Stomach (tissue), 9 donors: ENCODE data around the gene MCUB. TPM values are rescaled to one million over a fixed set of nuclear protein-coding genes. Genes with fewer than 3 reads are reported as not detected.

Experiments
- DNase-seq, 2 donors: peaks; one replicate each; pipeline versions ENCODE4 v3.0.0 to v3.0.0-alpha.2; 2013 to 2019
- H3K27ac ChIP-seq, 5 donors: fragments of 200-600 bp in 4 of 5; sonication (generic) in 4 of 5; one replicate each; pipeline ENCODE4 v1.5.1; 2013 to 2019; ENCODE audit warnings: mild to moderate bottlenecking in 1 of 5, moderate library complexity in 1 of 5
- H3K27me3 ChIP-seq, 3 donors: fragments of 200-600 bp; sonication (generic); one replicate each; pipeline ENCODE4 v1.5.1; 2017 to 2019; ENCODE audit warnings: mixed run types in 1 of 3
- H3K36me3 ChIP-seq, 4 donors: fragments of 200-600 bp; sonication (generic); 1 replicate in 3 of 4; 2 replicates in 1 of 4; pipeline ENCODE4 v1.5.1; 2016 to 2019
- H3K4me1 ChIP-seq, 4 donors: fragments of 200-600 bp; sonication (generic); one replicate each; pipeline ENCODE4 v1.5.1; 2016 to 2019
- H3K4me3 ChIP-seq, 4 donors: fragments of 200-600 bp; sonication (generic) in 3 of 4; one replicate each; pipeline ENCODE4 v1.5.1; 2016 to 2019; ENCODE audit warnings: mild to moderate bottlenecking in 1 of 4
- H3K9me3 ChIP-seq, 4 donors: fragments of 200-600 bp; sonication (generic); one replicate each; pipeline ENCODE4 v1.5.1; 2016 to 2019
- CTCF ChIP-seq, 7 experiments: fragments of 450-650 bp in 4 of 7; fragments of 200-600 bp in 3 of 7; sonication (generic) in 3 of 7; IDR thresholded peaks; one replicate each; pipeline ENCODE4 v1.5.1; 2016 to 2019; ENCODE audit warnings: antibody characterized with exemption in 7 of 7, control low read depth in 2 of 7, mild to moderate bottlenecking in 1 of 7
- EP300 ChIP-seq: sonication (generic); formaldehyde crosslinking; IDR thresholded peaks from one replicate; pipeline ENCODE4 v1.6.1; 2017; ENCODE audit warnings: antibody characterized with exemption
- POLR2A ChIP-seq, 4 donors: fragments of 450-650 bp; IDR thresholded peaks; one replicate each; pipeline ENCODE4 v1.6.1; 2016; ENCODE audit warnings: antibody characterized with exemption in 4 of 4, control low read depth in 2 of 4, mild to moderate bottlenecking in 1 of 4, moderate library complexity in 1 of 4
- POLR2AphosphoS5 ChIP-seq, 3 donors: sonication (generic); formaldehyde crosslinking; IDR thresholded peaks; one replicate each; pipeline ENCODE4 v1.6.1; 2016; ENCODE audit warnings: antibody characterized with exemption in 3 of 3
- WGBS, 5 donors: extraction: QIAGEN DNeasy Blood & Tissue Kit in 3 of 5; methylation state at CpG; one replicate each; pipeline versions ENCODE4 v1.1.5 to v1.1.7; 2013 to 2018; 5-methylcytosine and 5-hydroxymethylcytosine counted together
- intact Hi-C: fragments of 100-400 bp; cut with DNase I; formaldehyde crosslinking; loops from one replicate; pipeline ENCODE4 v1.15.1; 2023; ENCODE audit warnings: low total_unique reads
- polyA plus RNA-seq, 3 donors: library from polyadenylated mRNA; stranded (reverse); fragments of 200-250 nt; gene quantifications; one replicate each; pipeline ENCODE4 v1.2.3, GENCODE V29; 2013
- total RNA-seq, 5 donors: library from RNA; depleted of rRNA; stranded (reverse); fragments of >200 nt; gene quantifications; one replicate each; pipeline versions ENCODE4 v1.1.0 to v1.2.3, GENCODE V29; 2014 to 2016
- donor health status: healthy with polysubstance abuse.
- donor health status: Bipolar disorder and iron deficiency.
- donor health status: healthy.

The MCUB gene
- total and polyA plus RNA-seq, 8 donors, result 0.89 to 37.4 (median 8.4) TPM

DNA sequence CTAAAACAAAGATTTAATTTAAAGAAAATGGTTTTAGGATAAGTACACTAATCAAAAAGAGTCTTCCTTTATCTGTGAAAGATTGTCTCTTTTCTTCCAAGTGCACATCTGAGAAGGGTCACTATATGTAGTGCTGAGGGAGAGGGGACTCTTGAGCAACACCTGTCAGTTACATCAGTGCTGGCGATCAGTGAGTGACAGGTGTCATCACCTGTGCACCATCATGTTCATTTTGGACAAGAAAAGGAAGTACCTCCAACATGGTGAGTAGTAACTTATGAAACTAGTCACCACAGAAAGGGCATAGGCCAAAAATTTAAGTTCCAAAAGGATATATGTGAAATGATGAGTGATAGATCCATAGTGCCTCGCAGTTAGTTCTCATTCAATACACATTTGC, 55.7 kb downstream of the MCUB start:
- Histone ChIP-seq H3K27ac (no peak overlapping the region), H3K9me3 (no peaks in the 10 kb centered on the region), H3K27me3 (no peaks in the 10 kb centered on the region), H3K4me1 (no peaks in the 10 kb centered on the region), H3K36me3 (no peaks in the 10 kb centered on the region), H3K4me3 (no peak overlapping the region)
- 89 to 99% (median 93%) methylated on average over 2 of the region's 2 CpGs for WGBS, 5 donors
- TF ChIP-seq EP300, result no peak
- TF ChIP-seq POLR2AphosphoS5 (IDR thresholded peaks at IDR 0.05), result no peak
- DNase-seq, result no peak
- intact Hi-C loops, result no loop called here

- 80 to 88% (median 82%) methylated on average over 1 of the region's 1 CpG for WGBS, 5 donors
- intact Hi-C loops, result no loop called here
- no peak overlapping the region for H3K27ac ChIP-seq
- no peak for TF ChIP-seq POLR2A (IDR thresholded peaks at IDR 0.05)
- no peak for TF ChIP-seq POLR2AphosphoS5 (IDR thresholded peaks at IDR 0.05)
- TF ChIP-seq EP300, result no peak
- TF ChIP-seq CTCF (IDR thresholded peaks at IDR 0.05), result no peak
- H3K27me3 ChIP-seq, result no peaks in the 10 kb centered on the region
- DNase-seq, result no peak
- no peak overlapping the region for H3K4me3 ChIP-seq
- no peaks in the 10 kb centered on the region for H3K9me3 ChIP-seq
- no peaks in the 10 kb centered on the region for H3K36me3 ChIP-seq
- H3K4me1 ChIP-seq, result no peaks in the 10 kb centered on the region
These were observed 56.2 kb downstream of the MCUB start for GRCh38 chr4:109616243-109616642.

- intact Hi-C loops, result no loop called here
These were observed 62.6 kb downstream of the MCUB start for GRCh38 chr4:109622626-109623025.

DNA sequence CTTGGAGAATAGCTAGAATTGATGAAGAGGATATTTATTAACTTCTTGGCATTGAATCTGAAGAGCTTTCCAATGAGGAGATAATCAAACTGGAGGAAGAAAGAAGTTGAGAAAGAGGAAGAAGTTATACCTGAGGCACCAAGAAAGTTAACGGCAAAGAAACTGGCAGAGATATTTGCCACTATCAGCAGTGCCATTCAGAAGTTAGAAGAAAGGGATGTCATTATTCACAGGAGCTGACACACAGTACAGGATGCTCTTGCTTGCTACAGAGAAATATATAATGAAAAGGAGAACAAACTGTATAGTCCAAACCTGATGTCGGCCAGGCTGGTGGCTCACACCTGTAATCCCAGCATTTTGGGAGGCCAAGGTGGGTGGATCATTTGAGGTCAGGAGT, 64.5 kb downstream of the MCUB start:
- TF ChIP-seq POLR2AphosphoS5 (IDR thresholded peaks at IDR 0.05), result no peak
- no peak for TF ChIP-seq EP300
- TF ChIP-seq POLR2A (IDR thresholded peaks at IDR 0.05), result no peak
- no peak for TF ChIP-seq CTCF (IDR thresholded peaks at IDR 0.05)
- 84 to 98% (median 91%) methylated on average over 2 of the region's 2 CpGs for WGBS, 5 donors
- intact Hi-C loops, result no loop called here

More at GRCh38 chr4:109622626-109623025, 62.6 kb downstream of the MCUB start:
- H3K36me3 ChIP-seq, result no peaks in the 10 kb centered on the region
- no peaks in the 10 kb centered on the region for H3K4me1 ChIP-seq
- H3K9me3 ChIP-seq, result no peaks in the 10 kb centered on the region
- WGBS, 5 donors, result 84 to 96% (median 93%) methylated on average over 7 of the region's 7 CpGs
- no peaks in the 10 kb centered on the region for H3K27me3 ChIP-seq
- H3K4me3 ChIP-seq, result no peak overlapping the region
- no peak overlapping the region for H3K27ac ChIP-seq
- DNase-seq, result peak in 1 of 2 donors; percentile 7
- TF ChIP-seq POLR2A (IDR thresholded peaks at IDR 0.05), result no peak
- TF ChIP-seq POLR2AphosphoS5 (IDR thresholded peaks at IDR 0.05), result no peak
- TF ChIP-seq CTCF (IDR thresholded peaks at IDR 0.05), result no peak
- TF ChIP-seq EP300, result no peak

GRCh38 chr4:109627361-109627760, 67.3 kb downstream of the MCUB start:
- WGBS, 5 donors, result 70 to 85% (median 81%) methylated on average over 4 of the region's 4 CpGs
- intact Hi-C loops, result no loop called here
- Histone ChIP-seq H3K4me1 (peaks cover 0 to 8% (median 0%) of the 10 kb centered on the region in 4 donors), H3K9me3 (no peaks in the 10 kb centered on the region), H3K4me3 (no peak overlapping the region), H3K27ac (no peak overlapping the region), H3K27me3 (no peaks in the 10 kb centered on the region), H3K36me3 (no peaks in the 10 kb centered on the region)
- no peak for DNase-seq
- TF ChIP-seq EP300 (no peak), POLR2AphosphoS5 (IDR thresholded peaks at IDR 0.05) (no peak), CTCF (IDR thresholded peaks at IDR 0.05) (no peak), POLR2A (IDR thresholded peaks at IDR 0.05) (no peak)

More for the DNA sequence above, 64.5 kb downstream of the MCUB start:
- no peaks in the 10 kb centered on the region for H3K4me1 ChIP-seq
- H3K9me3 ChIP-seq, result no peaks in the 10 kb centered on the region
- H3K27me3 ChIP-seq, result no peaks in the 10 kb centered on the region
- H3K27ac ChIP-seq, result no peak overlapping the region
- no peak for DNase-seq
- no peak overlapping the region for H3K4me3 ChIP-seq
- no peaks in the 10 kb centered on the region for H3K36me3 ChIP-seq
